NB4 (cell line): Measurements from ENCODE around the gene KCNH4.
A peak's percentile ranks its signal among the peaks of the same experiment; 100 is the strongest.

Experiments used
- CTCF ChIP-seq: IDR thresholded peaks from one replicate; pipeline ENCODE4 v1.5.1; 2012; ENCODE audit warnings: low read depth, low read length
- MAX ChIP-seq: IDR thresholded peaks from 2 replicates; pipeline ENCODE4 v1.6.1; 2011; ENCODE audit warnings: low read depth, low read length
- MYC ChIP-seq: IDR thresholded peaks from 2 replicates; pipeline ENCODE4 v1.6.1; 2011; ENCODE audit warnings: low read depth, low read length
- POLR2A ChIP-seq: IDR thresholded peaks from 2 replicates; pipeline ENCODE4 v1.6.1; 2011; ENCODE audit warnings: mild to moderate bottlenecking; ENCODE audit not compliant: insufficient read length; ENCODE audit errors: extremely low read depth

- no peak for TF ChIP-seq CTCF
- no peak for TF ChIP-seq POLR2A
- no peak for TF ChIP-seq MYC
- TF ChIP-seq MAX = peak; percentile 52
These were observed 19.9 kb upstream of the KCNH4 start for GRCh38 chr17:42200706-42201457.
